ENCODE measurements around the gene NEU2. TPM values are rescaled to one million over a fixed set of nuclear protein-coding genes. Genes with fewer than 3 reads are reported as not detected.
A peak's percentile ranks its signal among the peaks of the same experiment; 100 is the strongest.
"Not testable (repeated sequence)": the region's sequence is repeated elsewhere in the genome, so short reads cannot be mapped to it uniquely, and the experiment has no call there.

The NEU2 gene
- total RNA-seq, 1 donor from 2014 or later = not detected

GRCh38 chr2:233061591-233062450, 29.3 kb downstream of the NEU2 start:
- DNase-seq (ENCODE audit: low read depth) = no peak
- TF ChIP-seq CTCF (conservative IDR thresholded peaks at IDR 0.05; ENCODE audit: low read depth, low read length) = peak; percentile 8
- H3K4me3 ChIP-seq (ENCODE audit: low read depth, low read length) = no peak overlapping the region

- no peak for TF ChIP-seq CTCF (conservative IDR thresholded peaks at IDR 0.05; ENCODE audit: low read depth, low read length)
- no peak overlapping the region for H3K4me3 ChIP-seq (ENCODE audit: low read depth, low read length)
- DNase-seq (ENCODE audit: low read depth) = no peak
These were observed 30.0 kb downstream of the NEU2 start for GRCh38 chr2:233062451-233062850.

GRCh38 chr2:233062946-233063268, 30.4 kb downstream of the NEU2 start:
- TF ChIP-seq CTCF (conservative IDR thresholded peaks at IDR 0.05; ENCODE audit: low read depth, low read length) = no peak
- DNase-seq (ENCODE audit: low read depth) = no peak
- H3K4me3 ChIP-seq (ENCODE audit: low read depth, low read length) = no peak overlapping the region

GRCh38 chr2:233063269-233063975, 30.9 kb downstream of the NEU2 start:
- no peak overlapping the region for H3K4me3 ChIP-seq (ENCODE audit: low read depth, low read length)
- TF ChIP-seq CTCF (conservative IDR thresholded peaks at IDR 0.05; ENCODE audit: low read depth, low read length) = peak; percentile 7
- no peak for DNase-seq (ENCODE audit: low read depth)

GRCh38 chr2:233063976-233064411, 31.5 kb downstream of the NEU2 start:
- DNase-seq (ENCODE audit: low read depth) = no peak
- no peak for TF ChIP-seq CTCF (conservative IDR thresholded peaks at IDR 0.05; ENCODE audit: low read depth, low read length)
- H3K4me3 ChIP-seq (ENCODE audit: low read depth, low read length) = no peak overlapping the region

- no peak overlapping the region for H3K4me3 ChIP-seq (ENCODE audit: low read depth, low read length)
- no peak for DNase-seq (ENCODE audit: low read depth)
- no peak for TF ChIP-seq CTCF (conservative IDR thresholded peaks at IDR 0.05; ENCODE audit: low read depth, low read length)
These were observed 32.2 kb downstream of the NEU2 start for GRCh38 chr2:233064530-233065199.

- not testable (repeated sequence) for DNase-seq (ENCODE audit: low read depth); H3K4me3 ChIP-seq (ENCODE audit: low read depth, low read length)
These were observed 32.7 kb downstream of the NEU2 start for GRCh38 chr2:233065200-233065589.

Data from epithelial cell of proximal tubule (primary cell).